ENCODE measurements around the gene PLBD2. TPM values are rescaled to one million over a fixed set of nuclear protein-coding genes. Genes with fewer than 3 reads are reported as not detected.

The PLBD2 gene
- total and polyA plus RNA-seq, 8 donors, result 2.7 to 32.4 (median 8.2) TPM

GRCh38 chr12:113398346-113399290, 40.2 kb downstream of the PLBD2 start:
- DNase-seq, result no peak
- Histone ChIP-seq H3K9me3 (no peaks in the 10 kb centered on the region), H3K4me3 (no peak overlapping the region), H3K36me3 (no peaks in the 10 kb centered on the region), H3K4me1 (peaks cover 0 to 2% (median under 1%) of the 10 kb centered on the region in 4 donors), H3K27ac (no peak overlapping the region), H3K27me3 (peaks cover 0 to 57% (median 8%) of the 10 kb centered on the region in 3 donors)
- intact Hi-C loops (cut with DNase I; ENCODE audit: low total_unique reads), result no loop called here
- no peak for TF ChIP-seq POLR2A (IDR thresholded peaks at IDR 0.05)
- no peak for TF ChIP-seq POLR2AphosphoS5 (IDR thresholded peaks at IDR 0.05)
- no peak for TF ChIP-seq CTCF (IDR thresholded peaks at IDR 0.05)
- TF ChIP-seq EP300 (IDR thresholded peaks at IDR 0.05), result no peak
- 80 to 87% (median 83%) methylated on average over 13 to 26 of the region's 26 CpGs for WGBS, 5 donors

- Histone ChIP-seq H3K27ac (no peak overlapping the region), H3K27me3 (peaks cover 0 to 60% (median 8%) of the 10 kb centered on the region in 3 donors), H3K4me1 (peaks cover 0 to 10% (median 9%) of the 10 kb centered on the region in 4 donors), H3K4me3 (no peak overlapping the region), H3K36me3 (no peaks in the 10 kb centered on the region), H3K9me3 (no peaks in the 10 kb centered on the region)
- no peak for TF ChIP-seq POLR2AphosphoS5 (IDR thresholded peaks at IDR 0.05)
- no peak for TF ChIP-seq EP300 (IDR thresholded peaks at IDR 0.05)
- no peak for TF ChIP-seq CTCF (IDR thresholded peaks at IDR 0.05)
- no peak for TF ChIP-seq POLR2A (IDR thresholded peaks at IDR 0.05)
- WGBS, 5 donors, result 83 to 88% (median 87%) methylated on average over 12 of the region's 12 CpGs
- intact Hi-C loops (cut with DNase I; ENCODE audit: low total_unique reads), result no loop called here
- no peak for DNase-seq
Measured at GRCh38 chr12:113399490-113399889, 41.1 kb downstream of the PLBD2 start.

GRCh38 chr12:113400362-113400761, 42.0 kb downstream of the PLBD2 start:
- Histone ChIP-seq H3K4me3 (no peak overlapping the region), H3K4me1 (peaks cover 0 to 10% (median 10%) of the 10 kb centered on the region in 4 donors), H3K9me3 (no peaks in the 10 kb centered on the region), H3K27ac (no peak overlapping the region), H3K36me3 (no peaks in the 10 kb centered on the region), H3K27me3 (peaks cover 0 to 60% (median 8%) of the 10 kb centered on the region in 3 donors)
- intact Hi-C loops (cut with DNase I; ENCODE audit: low total_unique reads), result no loop called here
- DNase-seq, result no peak
- TF ChIP-seq POLR2A (IDR thresholded peaks at IDR 0.05), result no peak
- WGBS, 5 donors, result 81 to 86% (median 83%) methylated on average over 4 of the region's 4 CpGs

- H3K4me1 ChIP-seq, result peaks cover 0 to 10% (median 10%) of the 10 kb centered on the region in 4 donors
- 59 to 70% (median 68%) methylated on average over 11 to 13 of the region's 13 CpGs for WGBS, 5 donors
- intact Hi-C loops (cut with DNase I; ENCODE audit: low total_unique reads), result no loop called here
- H3K27me3 ChIP-seq, result peaks cover 0 to 60% (median 8%) of the 10 kb centered on the region in 3 donors
- H3K4me3 ChIP-seq, result no peak overlapping the region
- H3K9me3 ChIP-seq, result no peaks in the 10 kb centered on the region
- H3K27ac ChIP-seq, result no peak overlapping the region
- no peak for DNase-seq
- H3K36me3 ChIP-seq, result no peaks in the 10 kb centered on the region
- TF ChIP-seq POLR2A (IDR thresholded peaks at IDR 0.05) (no peak), EP300 (IDR thresholded peaks at IDR 0.05) (no peak), POLR2AphosphoS5 (IDR thresholded peaks at IDR 0.05) (no peak), CTCF (IDR thresholded peaks at IDR 0.05) (no peak)
Measured at GRCh38 chr12:113401066-113402000, 42.9 kb downstream of the PLBD2 start.
